HepG2 (cell line): Measurements from ENCODE around the gene ACTN1. TPM values are rescaled to one million over a fixed set of nuclear protein-coding genes. Genes with fewer than 3 reads are reported as not detected.

ENCODE experiments used
- ATAC-seq: fragments of 200-7000 bp; cut with Tn5 transposase; 3 replicates; pipeline ENCODE4 v1.9.1; 2020; ENCODE audit warnings: mild to moderate bottlenecking, moderate library complexity
- BruUV-seq: library from RNA; stranded (reverse); fragments of 400-500 nt; replicated peaks from 2 replicates; lab custom pipeline; 2021; lab: Mats Ljungman, UMichigan
- CTCF ChIA-PET: fragments of 300-600 bp; formaldehyde crosslinking; extraction: SDS; loops from one replicate; lab custom pipeline; 2021; ENCODE audit warnings: low total read pairs, inconsistent platforms, low intra/inter-chr PET ratio; lab: Yijun Ruan, JAX
- POLR2A ChIA-PET: fragments of 350-600 bp; sonication (Branson Sonifier 250); formaldehyde crosslinking; loops from one replicate; lab custom pipeline; 2020; ENCODE audit warnings: antibody characterized with exemption, inconsistent platforms; lab: Yijun Ruan, JAX
- DNase-seq: peaks from one replicate; pipeline ENCODE4 v3.0.0-alpha.2; 2015; ENCODE audit warnings: low spot score
- FAIRE-seq: peaks from 3 replicates; lab custom pipeline; 2011; peaks lifted over from hg19 to GRCh38; lab: Jason Lieb, UNC
- H2AFZ ChIP-seq: one replicate; pipeline ENCODE4 v1.6.1; 2011; ENCODE audit warnings: low read length, inconsistent platforms
- H3K27ac ChIP-seq: fragments of 300-600 bp; 3 replicates; pipeline ENCODE4 v1.8.0; 2011; ENCODE audit warnings: mixed run types, mild to moderate bottlenecking, mixed read lengths, low read length, inconsistent platforms; ENCODE audit not compliant: insufficient read depth; ENCODE audit errors: extremely low read length
- H3K27me3 ChIP-seq, 2 experiments: fragments of 200-600 bp in 1 of 2; 2 replicates in 1 of 2; 3 replicates in 1 of 2; pipeline versions ENCODE4 v1.6.0 to v1.8.0; 2011; ENCODE audit warnings: low read length in 2 of 2, mild to moderate bottlenecking in 2 of 2, moderate library complexity in 2 of 2, inconsistent platforms in 1 of 2; ENCODE audit not compliant: insufficient read depth in 2 of 2, control insufficient read depth in 1 of 2
- H3K36me3 ChIP-seq, 2 experiments: fragments of 200-600 bp in 1 of 2; replicated peaks in 1 of 2; 2 replicates in 1 of 2; 3 replicates in 1 of 2; pipeline versions ENCODE4 v1.5.1 to v1.8.0; 2011; ENCODE audit warnings: low read length in 2 of 2, inconsistent platforms in 1 of 2; ENCODE audit not compliant: insufficient read depth in 2 of 2, control insufficient read depth in 1 of 2
- H3K4me1 ChIP-seq: 2 replicates; pipeline ENCODE4 v1.5.1; 2012; ENCODE audit warnings: low read length, inconsistent platforms; ENCODE audit not compliant: insufficient read depth
- H3K4me2 ChIP-seq: 2 replicates; pipeline ENCODE4 v1.6.0; 2011; ENCODE audit warnings: low read depth, low read length, inconsistent platforms
- H3K4me3 ChIP-seq, 3 experiments: fragments of 200-600 bp in 1 of 3; sonication (generic), shearing (Covaris generic) in 1 of 3; replicated peaks in 1 of 3; 2 replicates each; pipeline ENCODE4 v1.5.1; 2011 to 2016; ENCODE audit warnings: low read length in 3 of 3, inconsistent platforms in 2 of 3, low read depth in 2 of 3, mild to moderate bottlenecking in 2 of 3, control low read depth in 1 of 3, mixed read lengths in 1 of 3; ENCODE audit not compliant: insufficient read depth in 1 of 3
- H3K79me2 ChIP-seq: one replicate; pipeline ENCODE4 v1.6.1; 2011; ENCODE audit warnings: low read length, inconsistent platforms; ENCODE audit not compliant: insufficient read depth
- H3K9ac ChIP-seq: 2 replicates; pipeline ENCODE4 v1.6.0; 2011; ENCODE audit warnings: mild to moderate bottlenecking, low read depth, low read length, inconsistent platforms; ENCODE audit not compliant: insufficient read depth
- H3K9me3 ChIP-seq: 2 replicates; pipeline ENCODE4 v1.5.1; 2012; ENCODE audit warnings: mild to moderate bottlenecking, low read length
- H4K20me1 ChIP-seq: 2 replicates; pipeline ENCODE4 v1.6.0; 2011; ENCODE audit warnings: inconsistent platforms, mild to moderate bottlenecking, low read length, moderate library complexity; ENCODE audit not compliant: insufficient read depth
- ETV5 ChIP-seq: IDR thresholded peaks from 2 replicates; pipeline ENCODE4 v1.6.1; 2018; ENCODE audit warnings: missing biosample characterization, missing genetic modification reagents, inconsistent platforms, borderline replicate concordance
- FOXO1 ChIP-seq: sonication (generic); formaldehyde crosslinking; IDR thresholded peaks from 2 replicates; pipeline ENCODE4 v1.4.0; 2020; ENCODE audit warnings: missing genetic modification reagents
- KAT7 ChIP-seq: IDR thresholded peaks from 2 replicates; pipeline ENCODE4 v1.6.1; 2018; ENCODE audit warnings: borderline replicate concordance, missing compliant biosample characterization
- KDM2A ChIP-seq: sonication (generic); formaldehyde crosslinking; IDR thresholded peaks from 2 replicates; pipeline ENCODE4 v1.4.0; 2020; ENCODE audit warnings: low read depth, missing genetic modification reagents, borderline replicate concordance
- RBM39 ChIP-seq: fragments of 200-400 bp; formaldehyde crosslinking; IDR thresholded peaks from one replicate; pipeline ENCODE4 v1.6.1; 2018; ENCODE audit warnings: antibody characterized with exemption, mild to moderate bottlenecking, low read depth, low read length; ENCODE audit not compliant: poor library complexity, severe bottlenecking
- WGBS: methylation state at CpG from one replicate; pipeline ENCODE4 v1.1.6; 2017; ENCODE audit warnings: low lambda C conversion rate; 5-methylcytosine and 5-hydroxymethylcytosine counted together
- in situ Hi-C: cut with HindIII; loops from 2 replicates; pipeline ENCODE4 v1.10.0; 2017; ENCODE audit warnings: low pct_unique_long_range_greater_than_20kb; ENCODE audit not compliant: extremely low pct_ligation_motif_present
- intact Hi-C: fragments of 100-400 bp; cut with micrococcal nuclease; formaldehyde crosslinking; loops from one replicate; pipeline ENCODE4 v1.10.0; 2022; ENCODE audit not compliant: unreplicated experiment
- polyA plus RNA-seq, 8 experiments: library from polyadenylated mRNA; depleted of rRNA in 3 of 8; stranded (reverse) in 7 of 8; unstranded in 1 of 8; fragments of >200 nt; fragmentation: Illumina TruSeq in 4 of 8; extraction: Trizol in 4 of 8; gene quantifications; 2 replicates each; pipeline versions ENCODE4 v1.2.1 to v1.2.3, GENCODE V29; 2011 to 2016; ENCODE audit warnings: low read depth in 4 of 8, missing spikeins in 1 of 8, mixed read lengths in 1 of 8; ENCODE audit not compliant: insufficient read depth in 1 of 8
- total RNA-seq, 5 experiments: library from RNA; depleted of rRNA; stranded (reverse); fragments of >200 nt; fragmentation: Illumina TruSeq; extraction: Trizol; gene quantifications; 2 replicates each; pipeline ENCODE4 v1.2.3, GENCODE V29; 2016; ENCODE audit warnings: low read depth in 1 of 5
- TF ChIP-seq, protein P1 (sequence below): sonication (generic); formaldehyde crosslinking; conservative IDR thresholded peaks from 2 replicates; pipeline ENCODE4 v1.4.0; 2020; ENCODE audit warnings: missing genetic modification reagents
- TF ChIP-seq, protein P2 (sequence below): sonication (generic); formaldehyde crosslinking; IDR thresholded peaks from 2 replicates; pipeline ENCODE4 v1.4.0; 2020; ENCODE audit warnings: mild to moderate bottlenecking, missing genetic modification reagents

ACTN1 gene
- total and polyA plus RNA-seq, 2 of the 13 experiments (the other 11 are each of a cell fraction or from before 2014, with no cell fraction given) = 58.6 to 162 TPM

DNA sequence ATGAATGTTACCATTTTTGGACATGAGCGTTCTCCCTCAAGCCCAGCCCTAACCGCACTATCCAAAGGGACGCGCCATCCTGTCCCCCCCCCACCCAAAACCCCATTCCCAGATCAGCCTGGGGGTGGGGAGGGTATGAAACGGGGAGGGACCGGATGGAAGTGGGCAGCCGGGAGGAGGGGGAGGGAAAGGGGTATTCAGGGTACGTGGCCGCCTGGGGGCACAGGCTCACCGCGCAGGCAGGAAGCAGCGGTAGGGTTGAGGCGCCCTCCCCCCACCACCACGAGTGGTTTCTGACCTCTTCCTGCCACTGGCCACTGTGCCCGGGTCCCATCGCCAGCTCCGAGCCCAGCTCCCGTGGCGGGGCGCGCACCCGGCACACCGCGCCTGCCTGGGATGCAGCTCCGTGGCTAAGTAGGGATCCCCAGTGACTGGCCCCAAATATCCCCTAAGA is 1.4 kb downstream of the ACTN1 start:
- peaks cover 10 to 22% of the 10 kb centered on the region in 2 experiments for H3K36me3 ChIP-seq
- BruUV-seq = no TSS peak
- H3K9ac ChIP-seq = peak overlapping the region; percentile 93
- FAIRE-seq (no peak), ATAC-seq (peak; percentile 5), DNase-seq (no peak)
- H2AFZ ChIP-seq = no peak overlapping the region
- intact Hi-C loops = loop anchor here (5.0 kb wide), 1 partner anchor 65 kb away; no protein-coding TSS in a partner anchor
- H3K4me2 ChIP-seq = peak overlapping the region; percentile 93
- H3K4me1 ChIP-seq = peaks cover 71% of the 10 kb centered on the region
- H3K27me3 ChIP-seq = no peaks in the 10 kb centered on the region
- H3K4me3 ChIP-seq = peak overlapping the region; percentile 95 to 97 (median 95)
- WGBS = 0% methylated on average over 13 of the region's 25 CpGs
- ChIA-PET CTCF (no interaction called here), POLR2A (interaction anchor here (0.6 to 5.2 kb wide), 11 partner anchors 9 to 66 kb away, joined by 3 to 36 read pairs (median 5); no protein-coding TSS in a partner anchor)
- in situ Hi-C loops = loop anchor here (5.0 kb wide), 1 partner anchor 35 kb away; no protein-coding TSS in a partner anchor
- H3K9me3 ChIP-seq = no peaks in the 10 kb centered on the region
- peaks cover 56% of the 10 kb centered on the region for H3K79me2 ChIP-seq
- H3K27ac ChIP-seq = peak overlapping the region; percentile 90
- H4K20me1 ChIP-seq = peaks cover 15% of the 10 kb centered on the region
- TF ChIP-seq KDM2A (CRISPR knock-in tag) = peak; percentile 37; the same call in 1 of the 2 replicates
- TF ChIP-seq, protein P1, sequence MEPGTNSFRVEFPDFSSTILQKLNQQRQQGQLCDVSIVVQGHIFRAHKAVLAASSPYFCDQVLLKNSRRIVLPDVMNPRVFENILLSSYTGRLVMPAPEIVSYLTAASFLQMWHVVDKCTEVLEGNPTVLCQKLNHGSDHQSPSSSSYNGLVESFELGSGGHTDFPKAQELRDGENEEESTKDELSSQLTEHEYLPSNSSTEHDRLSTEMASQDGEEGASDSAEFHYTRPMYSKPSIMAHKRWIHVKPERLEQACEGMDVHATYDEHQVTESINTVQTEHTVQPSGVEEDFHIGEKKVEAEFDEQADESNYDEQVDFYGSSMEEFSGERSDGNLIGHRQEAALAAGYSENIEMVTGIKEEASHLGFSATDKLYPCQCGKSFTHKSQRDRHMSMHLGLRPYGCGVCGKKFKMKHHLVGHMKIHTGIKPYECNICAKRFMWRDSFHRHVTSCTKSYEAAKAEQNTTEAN = 0 out of 2 replicates have a peak, but pooled peaks have one; percentile 17
- TF ChIP-seq FOXO1 (CRISPR knock-in tag) = no peak
- TF ChIP-seq, protein P2, sequence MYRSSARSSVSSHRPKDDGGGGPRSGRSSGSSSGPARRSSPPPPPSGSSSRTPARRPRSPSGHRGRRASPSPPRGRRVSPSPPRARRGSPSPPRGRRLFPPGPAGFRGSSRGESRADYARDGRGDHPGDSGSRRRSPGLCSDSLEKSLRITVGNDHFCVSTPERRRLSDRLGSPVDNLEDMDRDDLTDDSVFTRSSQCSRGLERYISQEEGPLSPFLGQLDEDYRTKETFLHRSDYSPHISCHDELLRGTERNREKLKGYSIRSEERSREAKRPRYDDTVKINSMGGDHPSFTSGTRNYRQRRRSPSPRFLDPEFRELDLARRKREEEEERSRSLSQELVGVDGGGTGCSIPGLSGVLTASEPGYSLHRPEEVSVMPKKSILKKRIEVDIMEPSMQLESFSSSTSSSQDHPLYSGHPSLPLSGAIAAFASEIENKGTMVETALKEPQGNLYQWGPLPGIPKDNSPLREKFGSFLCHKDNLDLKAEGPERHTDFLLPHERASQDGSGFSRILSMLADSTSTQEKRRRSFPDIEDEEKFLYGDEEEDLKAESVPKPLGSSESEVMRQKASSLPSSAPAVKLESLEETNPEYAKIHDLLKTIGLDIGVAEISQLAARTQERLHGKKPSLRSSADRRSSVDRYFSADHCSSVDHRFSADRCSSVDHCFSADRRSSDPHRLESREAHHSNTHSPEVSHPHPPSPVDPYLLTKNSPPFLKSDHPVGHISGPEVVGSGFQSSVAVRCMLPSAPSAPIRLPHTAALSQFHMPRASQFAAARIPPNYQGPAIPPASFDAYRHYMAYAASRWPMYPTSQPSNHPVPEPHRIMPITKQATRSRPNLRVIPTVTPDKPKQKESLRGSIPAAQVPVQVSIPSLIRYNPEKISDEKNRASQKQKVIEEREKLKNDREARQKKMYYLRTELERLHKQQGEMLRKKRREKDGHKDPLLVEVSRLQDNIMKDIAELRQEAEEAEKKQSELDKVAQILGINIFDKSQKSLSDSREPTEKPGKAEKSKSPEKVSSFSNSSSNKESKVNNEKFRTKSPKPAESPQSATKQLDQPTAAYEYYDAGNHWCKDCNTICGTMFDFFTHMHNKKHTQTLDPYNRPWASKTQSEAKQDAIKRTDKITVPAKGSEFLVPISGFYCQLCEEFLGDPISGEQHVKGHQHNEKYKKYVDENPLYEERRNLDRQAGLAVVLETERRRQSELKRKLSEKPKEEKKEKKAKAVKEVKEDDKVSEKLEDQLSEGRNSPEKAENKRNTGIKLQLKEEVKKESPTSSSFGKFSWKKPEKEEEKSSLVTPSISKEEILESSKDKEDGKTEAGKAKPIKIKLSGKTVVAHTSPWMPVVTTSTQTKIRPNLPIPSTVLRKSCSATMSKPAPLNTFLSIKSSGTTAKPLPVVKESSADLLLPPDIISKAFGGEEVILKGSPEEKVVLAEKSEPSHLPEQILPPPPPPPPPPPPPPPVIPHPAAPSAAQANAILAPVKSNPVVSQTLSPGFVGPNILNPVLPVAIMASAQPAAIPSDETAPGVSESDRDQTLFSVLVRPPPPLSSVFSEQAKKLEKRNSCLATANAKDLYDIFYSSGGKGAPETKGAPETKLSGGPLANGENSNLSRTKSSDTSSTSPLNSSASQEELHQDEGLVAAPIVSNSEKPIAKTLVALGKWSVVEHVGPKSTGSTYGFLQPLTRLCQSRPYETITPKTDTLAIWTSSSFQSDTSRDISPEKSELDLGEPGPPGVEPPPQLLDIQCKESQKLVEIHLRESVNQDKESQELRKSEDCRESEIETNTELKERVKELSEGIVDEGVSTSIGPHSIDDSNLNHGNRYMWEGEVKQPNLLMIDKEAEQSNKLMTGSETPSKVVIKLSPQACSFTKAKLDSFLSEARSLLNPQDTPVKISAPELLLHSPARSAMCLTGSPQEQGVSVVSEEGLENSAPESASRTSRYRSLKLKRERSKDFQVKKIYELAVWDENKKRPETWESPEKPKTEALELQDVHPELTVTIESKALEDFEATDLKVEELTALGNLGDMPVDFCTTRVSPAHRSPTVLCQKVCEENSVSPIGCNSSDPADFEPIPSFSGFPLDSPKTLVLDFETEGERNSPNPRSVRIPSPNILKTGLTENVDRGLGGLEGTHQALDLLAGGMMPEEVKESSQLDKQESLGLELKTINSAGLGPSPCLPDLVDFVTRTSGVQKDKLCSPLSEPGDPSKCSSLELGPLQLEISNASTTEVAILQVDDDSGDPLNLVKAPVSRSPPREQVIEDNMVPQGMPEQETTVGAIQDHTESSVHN (CRISPR knock-in tag) = no peak
- TF ChIP-seq RBM39 = peak; percentile 67
- TF ChIP-seq ETV5 (CRISPR knock-in tag) = peak; percentile 83
- TF ChIP-seq KAT7 (CRISPR knock-in tag) = 0 out of 2 replicates have a peak, but pooled peaks have one; percentile 31
